ENCODE results near the gene CAMTA1.

The CAMTA1 gene

GRCh38 chr1:7755448-7755847, 970.2 kb downstream of the CAMTA1 start:
- H3K4me3 ChIP-seq (ENCODE audit: low read depth, low read length), result no peak overlapping the region
- TF ChIP-seq, protein P1, sequence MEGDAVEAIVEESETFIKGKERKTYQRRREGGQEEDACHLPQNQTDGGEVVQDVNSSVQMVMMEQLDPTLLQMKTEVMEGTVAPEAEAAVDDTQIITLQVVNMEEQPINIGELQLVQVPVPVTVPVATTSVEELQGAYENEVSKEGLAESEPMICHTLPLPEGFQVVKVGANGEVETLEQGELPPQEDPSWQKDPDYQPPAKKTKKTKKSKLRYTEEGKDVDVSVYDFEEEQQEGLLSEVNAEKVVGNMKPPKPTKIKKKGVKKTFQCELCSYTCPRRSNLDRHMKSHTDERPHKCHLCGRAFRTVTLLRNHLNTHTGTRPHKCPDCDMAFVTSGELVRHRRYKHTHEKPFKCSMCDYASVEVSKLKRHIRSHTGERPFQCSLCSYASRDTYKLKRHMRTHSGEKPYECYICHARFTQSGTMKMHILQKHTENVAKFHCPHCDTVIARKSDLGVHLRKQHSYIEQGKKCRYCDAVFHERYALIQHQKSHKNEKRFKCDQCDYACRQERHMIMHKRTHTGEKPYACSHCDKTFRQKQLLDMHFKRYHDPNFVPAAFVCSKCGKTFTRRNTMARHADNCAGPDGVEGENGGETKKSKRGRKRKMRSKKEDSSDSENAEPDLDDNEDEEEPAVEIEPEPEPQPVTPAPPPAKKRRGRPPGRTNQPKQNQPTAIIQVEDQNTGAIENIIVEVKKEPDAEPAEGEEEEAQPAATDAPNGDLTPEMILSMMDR (IDR thresholded peaks at IDR 0.05; ENCODE audit: low read depth, low read length), result peak; percentile 23; the same call in 1 of the 2 replicates

- TF ChIP-seq, protein P1 (IDR thresholded peaks at IDR 0.05; ENCODE audit: low read depth, low read length), result no peak
- no peak overlapping the region for H3K4me3 ChIP-seq (ENCODE audit: low read depth, low read length)
Measured at GRCh38 chr1:7760245-7760644, 975.0 kb downstream of the CAMTA1 start.

DNA sequence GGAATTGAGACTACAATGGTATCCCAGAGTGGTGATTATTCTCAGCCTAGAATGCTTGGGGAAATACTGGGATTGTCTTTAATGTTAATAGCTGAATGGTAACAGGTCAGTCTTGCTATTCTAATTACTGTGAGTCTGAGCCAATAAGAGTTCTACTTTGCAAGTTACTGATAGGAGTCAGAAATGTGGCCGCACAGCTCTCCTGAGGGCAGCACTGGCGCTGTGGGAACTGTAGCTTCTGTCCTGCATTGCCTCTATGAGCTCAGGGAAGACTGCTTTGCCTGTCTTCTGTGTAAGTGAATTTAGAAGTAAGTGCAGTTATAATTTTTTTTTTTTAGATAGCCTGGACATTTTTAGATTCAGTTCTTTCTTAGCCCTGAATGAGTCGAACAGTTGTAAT, 975.8 kb downstream of the CAMTA1 start:
- H3K4me3 ChIP-seq (ENCODE audit: low read depth, low read length), result no peak overlapping the region
- TF ChIP-seq, protein P1 (IDR thresholded peaks at IDR 0.05; ENCODE audit: low read depth, low read length), result no peak

- TF ChIP-seq, protein P1 (IDR thresholded peaks at IDR 0.05; ENCODE audit: low read depth, low read length), result no peak
- no peak overlapping the region for H3K4me3 ChIP-seq (ENCODE audit: low read depth, low read length)
Measured at GRCh38 chr1:7767176-7767575, 981.9 kb downstream of the CAMTA1 start.

DNA sequence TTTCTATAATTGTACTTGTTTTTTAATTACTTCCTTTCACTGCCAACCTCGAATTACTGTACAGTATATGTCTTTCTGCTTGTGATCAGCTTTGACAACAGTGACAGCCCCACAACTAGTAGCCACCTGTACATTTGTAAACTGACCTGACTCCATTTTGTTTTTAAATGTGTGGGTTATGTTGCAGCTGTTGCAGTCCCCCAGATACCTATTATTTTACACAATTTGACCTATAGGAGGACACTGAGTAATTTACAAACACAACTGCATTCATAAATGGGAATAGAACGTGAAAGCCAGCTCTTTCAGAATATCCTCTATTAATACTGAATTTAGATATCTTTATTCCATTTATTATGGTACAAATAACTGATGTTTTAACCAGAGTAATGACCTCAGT, 983.3 kb downstream of the CAMTA1 start:
- TF ChIP-seq, protein P1 (IDR thresholded peaks at IDR 0.05; ENCODE audit: low read depth, low read length), result no peak
- no peak overlapping the region for H3K4me3 ChIP-seq (ENCODE audit: low read depth, low read length)

GRCh38 chr1:7769673-7770412, 984.6 kb downstream of the CAMTA1 start:
- no peak overlapping the region for H3K4me3 ChIP-seq (ENCODE audit: low read depth, low read length)
- TF ChIP-seq, protein P1 (IDR thresholded peaks at IDR 0.05; ENCODE audit: low read depth, low read length), result no peak

- TF ChIP-seq, protein P1 (IDR thresholded peaks at IDR 0.05; ENCODE audit: low read depth, low read length), result no peak
- H3K4me3 ChIP-seq (ENCODE audit: low read depth, low read length), result peak overlapping the region; percentile 70
Measured at GRCh38 chr1:7770669-7770996, 985.4 kb downstream of the CAMTA1 start.

All from WI38 (cell line).